HuH-7 (cell line): Measurements from ENCODE around the gene SDHAF2.
"Not testable (repeated sequence)": the region's sequence is repeated elsewhere in the genome, so short reads cannot be mapped to it uniquely, and the experiment has no call there.

Experiments used
- DNase-seq: peaks from one replicate; pipeline ENCODE4 v3.0.0; 2011; ENCODE audit warnings: low spot score

The SDHAF2 gene

GRCh38 chr11:61429691-61430582 lies at the start of gene SDHAF2, which contains the start of gene CPSF7:
SDHAF2 (plus strand) TSS chr11:61430124; CDS start chr11:61430147, 23 bp downstream.
CPSF7 (minus strand) TSS chr11:61429975; CDS start chr11:61429235, 740 bp downstream.
- DNase-seq = peak; percentile 98

- no peak for DNase-seq
These were observed 49.0 kb upstream of the SDHAF2 start for GRCh38 chr11:61380884-61381283.

- DNase-seq = not testable (repeated sequence)
These were observed 46.1 kb upstream of the SDHAF2 start for GRCh38 chr11:61383859-61384258.

- DNase-seq = peak; percentile 76
These were observed 45.4 kb upstream of the SDHAF2 start for GRCh38 chr11:61384271-61385242.

GRCh38 chr11:61390161-61390560 lies 39.8 kb upstream of the SDHAF2 start:
- no peak for DNase-seq

GRCh38 chr11:61392981-61393595 lies 36.8 kb upstream of the SDHAF2 start:
- peak; percentile 49 for DNase-seq

- no peak for DNase-seq
These were observed 28.8 kb upstream of the SDHAF2 start for GRCh38 chr11:61401173-61401572.

GRCh38 chr11:61401573-61401972 lies 28.4 kb upstream of the SDHAF2 start:
- DNase-seq = no peak

- DNase-seq = no peak
These were observed 26.3 kb upstream of the SDHAF2 start for GRCh38 chr11:61403658-61404057.

- DNase-seq = no peak
These were observed 25.8 kb upstream of the SDHAF2 start for GRCh38 chr11:61404103-61404502.

GRCh38 chr11:61404641-61405040 lies 25.3 kb upstream of the SDHAF2 start:
- no peak for DNase-seq

GRCh38 chr11:61406067-61406466 lies 23.9 kb upstream of the SDHAF2 start:
- no peak for DNase-seq

GRCh38 chr11:61406991-61407728 lies 22.8 kb upstream of the SDHAF2 start:
- DNase-seq = no peak

GRCh38 chr11:61411589-61411988 lies 18.3 kb upstream of the SDHAF2 start:
- no peak for DNase-seq

GRCh38 chr11:61413496-61413895 lies 16.4 kb upstream of the SDHAF2 start:
- DNase-seq = no peak

- no peak for DNase-seq
These were observed 15.4 kb upstream of the SDHAF2 start for GRCh38 chr11:61414547-61414946.

GRCh38 chr11:61415381-61415780 lies 14.5 kb upstream of the SDHAF2 start:
- no peak for DNase-seq

GRCh38 chr11:61416941-61417340 lies 13.0 kb upstream of the SDHAF2 start:
- DNase-seq = no peak

- no peak for DNase-seq
These were observed 12.3 kb upstream of the SDHAF2 start for GRCh38 chr11:61417670-61418069.

GRCh38 chr11:61418136-61418535 lies 11.8 kb upstream of the SDHAF2 start:
- no peak for DNase-seq

- DNase-seq = no peak
These were observed 7.7 kb upstream of the SDHAF2 start for GRCh38 chr11:61422226-61422625.
